Endothelial cell of umbilical vein (primary cell): Measurements from ENCODE around the gene TAMALIN. TPM values are rescaled to one million over a fixed set of nuclear protein-coding genes. Genes with fewer than 3 reads are reported as not detected.

Experiments used
- BruUV-seq: library from RNA; stranded (reverse); fragments of 400-500 nt; replicated peaks from 2 replicates; lab custom pipeline; 2021; lab: Mats Ljungman, UMichigan
- CTCF ChIA-PET: fragments of 300-600, 350-600 bp; sonication (Branson Sonifier 250); formaldehyde crosslinking; loops from one replicate; lab custom pipeline; 2021; ENCODE audit warnings: antibody characterized with exemption, inconsistent platforms; lab: Charles Lee
- POLR2A ChIA-PET: fragments of 300-600, 350-600 bp; sonication (Branson Sonifier 250); formaldehyde crosslinking; loops from one replicate; lab custom pipeline; 2021; ENCODE audit warnings: antibody characterized with exemption, inconsistent platforms; lab: Charles Lee
- DNase-seq: peaks from one replicate; pipeline ENCODE4 v3.0.0-alpha.2; 2011; ENCODE audit warnings: low read depth, low spot score
- FAIRE-seq: peaks from 2 replicates; lab custom pipeline; 2011; peaks lifted over from hg19 to GRCh38; lab: Jason Lieb, UNC
- H2AFZ ChIP-seq: 2 replicates; pipeline ENCODE4 v1.6.0; 2012; ENCODE audit warnings: low read depth, low read length, control low read depth, inconsistent platforms
- H3K27ac ChIP-seq: 2 replicates; pipeline ENCODE4 v1.5.1; 2011; ENCODE audit warnings: low read depth, mild to moderate bottlenecking, control low read depth, low read length, moderate library complexity; ENCODE audit not compliant: insufficient read depth
- H3K27me3 ChIP-seq, 2 experiments: 2 replicates each; pipeline versions ENCODE4 v1.6.0 to v1.6.1; 2011; ENCODE audit warnings: low read length in 2 of 2, mixed read lengths in 1 of 2; ENCODE audit not compliant: control insufficient read depth in 2 of 2, insufficient read depth in 2 of 2
- H3K36me3 ChIP-seq, 2 experiments: 2 replicates in 1 of 2; 3 replicates in 1 of 2; pipeline ENCODE4 v1.5.1; 2011; ENCODE audit warnings: low read length in 2 of 2, mild to moderate bottlenecking in 1 of 2, moderate library complexity in 1 of 2; ENCODE audit not compliant: control insufficient read depth in 2 of 2, insufficient read depth in 2 of 2; ENCODE audit errors: extremely low read depth in 1 of 2
- H3K4me1 ChIP-seq: 3 replicates; pipeline ENCODE4 v1.5.1; 2011; ENCODE audit warnings: mild to moderate bottlenecking, low read length; ENCODE audit not compliant: control insufficient read depth, insufficient read depth; ENCODE audit errors: extremely low read depth
- H3K4me2 ChIP-seq: 2 replicates; pipeline ENCODE4 v1.6.1; 2011; ENCODE audit warnings: low read length, control low read depth, mixed read lengths; ENCODE audit not compliant: insufficient read depth
- H3K4me3 ChIP-seq, 3 experiments: fragments of 200-600 bp in 1 of 3; sonication (generic), shearing (Covaris generic) in 1 of 3; replicated peaks in 1 of 3; 2 replicates each; pipeline ENCODE4 v1.5.1; 2011 to 2016; ENCODE audit warnings: control low read depth in 3 of 3, low read length in 3 of 3, mild to moderate bottlenecking in 2 of 3, inconsistent platforms in 1 of 3, low read depth in 1 of 3, moderate library complexity in 1 of 3; ENCODE audit not compliant: insufficient read depth in 1 of 3
- H3K79me2 ChIP-seq: 2 replicates; pipeline ENCODE4 v1.6.0; 2012; ENCODE audit warnings: low read length, inconsistent platforms; ENCODE audit not compliant: control insufficient read depth, insufficient read depth
- H3K9ac ChIP-seq: replicated peaks from 2 replicates; pipeline ENCODE3; 2011; ENCODE audit warnings: low read length, control low read depth; ENCODE audit not compliant: insufficient read depth; ENCODE audit errors: extremely low read depth
- H3K9me1 ChIP-seq: replicated peaks from 3 replicates; pipeline ENCODE4 v1.6.0; 2011; ENCODE audit warnings: mild to moderate bottlenecking, low read length; ENCODE audit not compliant: control insufficient read depth, insufficient read depth; ENCODE audit errors: extremely low read depth
- H3K9me3 ChIP-seq: replicated peaks from 2 replicates; pipeline ENCODE4 v1.5.1; 2012; ENCODE audit warnings: low read length, inconsistent platforms; ENCODE audit not compliant: control insufficient read depth, insufficient read depth
- H4K20me1 ChIP-seq: replicated peaks from 2 replicates; pipeline ENCODE3; 2011; ENCODE audit warnings: mild to moderate bottlenecking, low read length; ENCODE audit not compliant: control insufficient read depth, insufficient read depth; ENCODE audit errors: extremely low read depth
- CTCF ChIP-seq, 2 donors: IDR thresholded peaks; 1 replicate in 1 of 2; 2 replicates in 1 of 2; pipeline ENCODE4 v1.5.1; 2011; ENCODE audit warnings: low read length in 2 of 2, mild to moderate bottlenecking in 2 of 2, moderate library complexity in 2 of 2, control low read depth in 1 of 2, inconsistent platforms in 1 of 2, low read depth in 1 of 2; ENCODE audit not compliant: insufficient read depth in 1 of 2; ENCODE audit errors: extremely low read depth in 1 of 2
- EZH2 ChIP-seq: IDR thresholded peaks from 2 replicates; pipeline ENCODE4 v1.6.1; 2012; ENCODE audit warnings: borderline replicate concordance, low read depth, mild to moderate bottlenecking, moderate library complexity, low read length, inconsistent platforms; ENCODE audit not compliant: severe bottlenecking
- FOS ChIP-seq: IDR thresholded peaks from 2 replicates; pipeline ENCODE4 v1.6.1; 2011; ENCODE audit warnings: mild to moderate bottlenecking, low read length, moderate library complexity, borderline replicate concordance; ENCODE audit not compliant: insufficient read depth
- GATA2 ChIP-seq: IDR thresholded peaks from 2 replicates; pipeline ENCODE4 v1.7.0; 2011; ENCODE audit warnings: low read depth, mild to moderate bottlenecking, moderate library complexity, mixed read lengths, low read length; ENCODE audit not compliant: insufficient read length, insufficient read depth
- JUN ChIP-seq: IDR thresholded peaks from 2 replicates; pipeline ENCODE4 v1.6.1; 2011; ENCODE audit warnings: borderline replicate concordance, low read depth; ENCODE audit not compliant: insufficient read length, insufficient read depth
- MAX ChIP-seq: IDR thresholded peaks from 2 replicates; pipeline ENCODE4 v1.6.1; 2011; ENCODE audit not compliant: insufficient read depth, insufficient read length
- MYC ChIP-seq: IDR thresholded peaks from one replicate; pipeline ENCODE4 v1.6.1; 2011; ENCODE audit warnings: mild to moderate bottlenecking, low read depth, low read length
- POLR2A ChIP-seq: IDR thresholded peaks from 2 replicates; pipeline ENCODE4 v1.6.1; 2012; ENCODE audit warnings: low read depth, mild to moderate bottlenecking, control low read depth, low read length
- POLR2AphosphoS5 ChIP-seq: IDR thresholded peaks from 2 replicates; pipeline ENCODE4 v1.6.1; 2012; ENCODE audit warnings: low read depth, mild to moderate bottlenecking, control low read depth, low read length, moderate library complexity; ENCODE audit not compliant: insufficient read depth
- dilution Hi-C: fragments of 300-500 bp; cut with MboI; formaldehyde crosslinking; loops from one replicate; pipeline ENCODE4 v1.15.0; 2019; ENCODE audit warnings: low sequenced_read_pairs; ENCODE audit not compliant: extremely low pct_ligation_motif_present
- intact Hi-C: fragments of 100-400 bp; cut with micrococcal nuclease; formaldehyde crosslinking; loops from one replicate; pipeline ENCODE4 v1.10.0; 2022
- polyA plus RNA-seq, 4 experiments: library from polyadenylated mRNA; depleted of rRNA in 3 of 4; stranded (reverse) in 3 of 4; unstranded in 1 of 4; fragments of >200 nt; gene quantifications; 2 replicates each; pipeline versions ENCODE4 v1.2.1 to v1.2.3, GENCODE V29; 2011 to 2012; ENCODE audit warnings: missing spikeins in 1 of 4
- total RNA-seq: library from RNA; stranded (reverse); gene quantifications from 2 replicates; pipeline ENCODE4 v1.2.3, GENCODE V29; 2021

TAMALIN gene
- total and polyA plus RNA-seq, 2 donors (not counting 3 experiments of a cell fraction or from before 2014, with no cell fraction given): 53.3 to 87.5 TPM

DNA sequence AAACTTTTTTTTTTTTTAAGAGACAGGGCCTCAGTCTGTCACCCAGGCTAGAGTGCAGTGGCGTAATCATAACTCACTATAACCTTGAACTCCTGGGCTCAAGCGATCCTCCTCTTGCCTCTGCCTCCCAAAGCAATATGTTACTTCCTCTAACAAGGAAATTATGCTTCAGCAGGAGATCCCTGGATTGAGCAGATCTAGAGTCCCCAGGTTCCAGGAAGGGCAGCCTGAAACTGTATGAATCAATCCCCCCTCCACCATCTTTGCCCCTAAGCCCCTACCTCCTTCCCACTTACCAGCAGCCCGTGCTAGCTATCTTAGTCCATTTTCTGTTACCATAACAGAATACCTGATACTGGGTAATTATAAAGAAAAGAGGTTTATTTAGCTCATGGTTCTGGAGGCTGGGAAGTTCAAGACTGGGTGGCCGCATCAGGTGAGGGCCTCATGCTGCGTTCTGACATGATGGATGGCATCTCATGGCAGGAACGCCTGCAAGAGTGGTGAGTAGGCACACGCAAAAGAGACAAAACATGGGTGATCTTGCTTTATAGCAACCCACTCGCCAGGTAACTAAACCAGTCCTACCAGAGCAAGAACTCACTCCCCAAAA, 5.0 kb downstream of the TAMALIN start:
- Histone ChIP-seq H3K9me1 (no peaks in the 10 kb centered on the region), H3K4me1 (peaks cover 34% of the 10 kb centered on the region), H3K36me3 (peaks cover 38 to 44% of the 10 kb centered on the region in 2 experiments), H4K20me1 (no peaks in the 10 kb centered on the region), H3K27me3 (no peaks in the 10 kb centered on the region), H3K79me2 (peaks cover 32% of the 10 kb centered on the region), H2AFZ (no peak overlapping the region), H3K4me2 (no peak overlapping the region), H3K9me3 (no peaks in the 10 kb centered on the region), H3K9ac (no peak overlapping the region), H3K4me3 (no peak overlapping the region), H3K27ac (no peak overlapping the region)
- no peak for DNase-seq
- no peak for TF ChIP-seq EZH2
- TF ChIP-seq POLR2AphosphoS5: no peak
- no peak for TF ChIP-seq JUN
- TF ChIP-seq POLR2A: no peak
- TF ChIP-seq MAX: no peak
- TF ChIP-seq GATA2: no peak
- no peak for TF ChIP-seq FOS
- TF ChIP-seq CTCF (IDR thresholded peaks at IDR 0.05; ENCODE audit: extremely low read depth in 1 of 2, insufficient read depth in 1 of 2, low read depth in 1 of 2, low read length in 2 of 2): no peak
- no peak for TF ChIP-seq MYC
- dilution Hi-C loops (no loop called here), intact Hi-C loops (no loop called here)
- no peak for FAIRE-seq
- ChIA-PET CTCF (interaction anchor here (1.0 to 2.9 kb wide), 3 partner anchors 9 to 19 kb away, joined by 3 to 10 read pairs (median 4); no protein-coding TSS in a partner anchor), POLR2A (no interaction called here)
- no TSS peak for BruUV-seq
